ENCODE measurements around the gene ANAPC7.

ANAPC7 gene

GRCh38 chr12:110355073-110355472, 48.4 kb downstream of the ANAPC7 start:
- Histone ChIP-seq H2BK12ac (ENCODE audit: low read length) (no peak overlapping the region), H3K18ac (ENCODE audit: low read length) (no peak overlapping the region), H3K23ac (ENCODE audit: low read length) (no peak overlapping the region), H4K8ac (ENCODE audit: low read depth, low read length) (no peak overlapping the region), H2AK5ac (ENCODE audit: low read length) (no peak overlapping the region), H3K27ac (ENCODE audit: low read depth, low read length) (no peak overlapping the region), H3K36me3 (ENCODE audit: control insufficient read depth in 1 of 2, insufficient read depth in 2 of 2, low read length in 2 of 2) (peaks cover 5 to 9% of the 10 kb centered on the region in 2 experiments), H3K9me3 (ENCODE audit: insufficient read depth, low read depth, low read length) (no peaks in the 10 kb centered on the region), H3K4me1 (ENCODE audit: control insufficient read depth in 1 of 2, insufficient read depth in 2 of 2, low read length in 2 of 2) (no peaks in the 10 kb centered on the region), H3K4me2 (ENCODE audit: low read length) (no peak overlapping the region), H3K79me1 (ENCODE audit: low read length) (no peaks in the 10 kb centered on the region), H2BK120ac (ENCODE audit: insufficient read depth, low read length, poor library complexity) (no peak overlapping the region), H3K14ac (ENCODE audit: low read length) (no peak overlapping the region), H3K79me2 (ENCODE audit: control insufficient read depth, insufficient read depth, low read length, poor library complexity) (no peaks in the 10 kb centered on the region), H4K91ac (ENCODE audit: low read depth, low read length) (no peak overlapping the region), H3K27me3 (ENCODE audit: insufficient read depth, low read length) (no peaks in the 10 kb centered on the region), H3K4ac (ENCODE audit: low read depth, low read length) (no peak overlapping the region), H2BK5ac (ENCODE audit: low read depth, low read length, poor library complexity) (no peak overlapping the region), H4K12ac (ENCODE audit: low read depth, low read length) (no peak overlapping the region), H3K4me3 (ENCODE audit: low read depth, low read length) (no peak overlapping the region), H2AFZ (ENCODE audit: insufficient read depth, low read length, poor library complexity) (no peak overlapping the region), H3K9ac (ENCODE audit: low read length) (no peak overlapping the region)
- WGBS (ENCODE audit: extremely low coverage, insufficient coverage, insufficient read length) = no CpG with 5 or more reads among the region's 3 CpGs
- peak in 1 of 2 donors; percentile 30 for DNase-seq

- Histone ChIP-seq H3K18ac (ENCODE audit: low read length) (no peak overlapping the region), H2AFZ (ENCODE audit: insufficient read depth, low read length, poor library complexity) (no peak overlapping the region), H4K91ac (ENCODE audit: low read depth, low read length) (no peak overlapping the region), H2BK12ac (ENCODE audit: low read length) (no peak overlapping the region), H3K4me1 (ENCODE audit: control insufficient read depth in 1 of 2, insufficient read depth in 2 of 2, low read length in 2 of 2) (no peaks in the 10 kb centered on the region), H3K79me1 (ENCODE audit: low read length) (no peaks in the 10 kb centered on the region), H3K27me3 (ENCODE audit: insufficient read depth, low read length) (no peaks in the 10 kb centered on the region), H3K27ac (ENCODE audit: low read depth, low read length) (no peak overlapping the region), H3K4me2 (ENCODE audit: low read length) (no peak overlapping the region), H3K4ac (ENCODE audit: low read depth, low read length) (no peak overlapping the region), H3K4me3 (ENCODE audit: low read depth, low read length) (no peak overlapping the region), H3K23ac (ENCODE audit: low read length) (no peak overlapping the region), H2BK5ac (ENCODE audit: low read depth, low read length, poor library complexity) (no peak overlapping the region), H4K8ac (ENCODE audit: low read depth, low read length) (no peak overlapping the region), H4K12ac (ENCODE audit: low read depth, low read length) (no peak overlapping the region), H3K9ac (ENCODE audit: low read length) (no peak overlapping the region), H3K9me3 (ENCODE audit: insufficient read depth, low read depth, low read length) (no peaks in the 10 kb centered on the region), H2BK120ac (ENCODE audit: insufficient read depth, low read length, poor library complexity) (no peak overlapping the region), H2AK5ac (ENCODE audit: low read length) (no peak overlapping the region), H3K79me2 (ENCODE audit: control insufficient read depth, insufficient read depth, low read length, poor library complexity) (no peaks in the 10 kb centered on the region), H3K14ac (ENCODE audit: low read length) (no peak overlapping the region), H3K36me3 (ENCODE audit: control insufficient read depth in 1 of 2, insufficient read depth in 2 of 2, low read length in 2 of 2) (peaks cover 12 to 16% of the 10 kb centered on the region in 2 experiments)
- DNase-seq = no peak
- WGBS (ENCODE audit: extremely low coverage, insufficient coverage, insufficient read length) = no CpG with 5 or more reads among the region's 7 CpGs
These were observed 49.2 kb downstream of the ANAPC7 start for GRCh38 chr12:110354172-110354780.

- no peak overlapping the region for H2BK5ac ChIP-seq (ENCODE audit: low read depth, low read length, poor library complexity)
- no peak overlapping the region for H2BK120ac ChIP-seq (ENCODE audit: insufficient read depth, low read length, poor library complexity)
- DNase-seq = no peak
- H4K12ac ChIP-seq (ENCODE audit: low read depth, low read length) = no peak overlapping the region
- H3K4me3 ChIP-seq (ENCODE audit: low read depth, low read length) = no peak overlapping the region
- no peak overlapping the region for H3K27ac ChIP-seq (ENCODE audit: low read depth, low read length)
- H2BK12ac ChIP-seq (ENCODE audit: low read length) = no peak overlapping the region
- H3K9me3 ChIP-seq (ENCODE audit: insufficient read depth, low read depth, low read length) = no peaks in the 10 kb centered on the region
- H3K4me1 ChIP-seq (ENCODE audit: control insufficient read depth in 1 of 2, insufficient read depth in 2 of 2, low read length in 2 of 2) = no peaks in the 10 kb centered on the region
- H4K91ac ChIP-seq (ENCODE audit: low read depth, low read length) = no peak overlapping the region
- no peak overlapping the region for H3K18ac ChIP-seq (ENCODE audit: low read length)
- no peak overlapping the region for H3K4ac ChIP-seq (ENCODE audit: low read depth, low read length)
- no peaks in the 10 kb centered on the region for H3K79me1 ChIP-seq (ENCODE audit: low read length)
- H3K14ac ChIP-seq (ENCODE audit: low read length) = no peak overlapping the region
- H2AK5ac ChIP-seq (ENCODE audit: low read length) = no peak overlapping the region
- no peak overlapping the region for H3K9ac ChIP-seq (ENCODE audit: low read length)
- no peaks in the 10 kb centered on the region for H3K27me3 ChIP-seq (ENCODE audit: insufficient read depth, low read length)
- no peaks in the 10 kb centered on the region for H3K79me2 ChIP-seq (ENCODE audit: control insufficient read depth, insufficient read depth, low read length, poor library complexity)
- no peak overlapping the region for H3K4me2 ChIP-seq (ENCODE audit: low read length)
- no peak overlapping the region for H3K23ac ChIP-seq (ENCODE audit: low read length)
- no peak overlapping the region for H2AFZ ChIP-seq (ENCODE audit: insufficient read depth, low read length, poor library complexity)
- H3K36me3 ChIP-seq (ENCODE audit: control insufficient read depth in 1 of 2, insufficient read depth in 2 of 2, low read length in 2 of 2) = peaks cover 21 to 25% of the 10 kb centered on the region in 2 experiments
- WGBS (ENCODE audit: extremely low coverage, insufficient coverage, insufficient read length) = no CpG with 5 or more reads among the region's 13 CpGs
- H4K8ac ChIP-seq (ENCODE audit: low read depth, low read length) = no peak overlapping the region
These were observed 50.1 kb downstream of the ANAPC7 start for GRCh38 chr12:110353211-110353965.

- Histone ChIP-seq H4K12ac (ENCODE audit: low read depth, low read length) (no peak overlapping the region), H3K18ac (ENCODE audit: low read length) (no peak overlapping the region), H4K8ac (ENCODE audit: low read depth, low read length) (no peak overlapping the region), H3K27ac (ENCODE audit: low read depth, low read length) (no peak overlapping the region), H2BK12ac (ENCODE audit: low read length) (no peak overlapping the region), H3K79me1 (ENCODE audit: low read length) (no peaks in the 10 kb centered on the region), H3K4me3 (ENCODE audit: low read depth, low read length) (no peak overlapping the region), H2BK120ac (ENCODE audit: insufficient read depth, low read length, poor library complexity) (no peak overlapping the region), H2AK5ac (ENCODE audit: low read length) (no peak overlapping the region), H3K79me2 (ENCODE audit: control insufficient read depth, insufficient read depth, low read length, poor library complexity) (no peaks in the 10 kb centered on the region), H3K4me1 (ENCODE audit: control insufficient read depth in 1 of 2, insufficient read depth in 2 of 2, low read length in 2 of 2) (no peaks in the 10 kb centered on the region), H3K27me3 (ENCODE audit: insufficient read depth, low read length) (no peaks in the 10 kb centered on the region), H3K9ac (ENCODE audit: low read length) (no peak overlapping the region), H3K23ac (ENCODE audit: low read length) (no peak overlapping the region), H2AFZ (ENCODE audit: insufficient read depth, low read length, poor library complexity) (no peak overlapping the region), H3K36me3 (ENCODE audit: control insufficient read depth in 1 of 2, insufficient read depth in 2 of 2, low read length in 2 of 2) (peaks cover 29 to 34% of the 10 kb centered on the region in 2 experiments), H3K4me2 (ENCODE audit: low read length) (no peak overlapping the region), H3K14ac (ENCODE audit: low read length) (no peak overlapping the region), H3K4ac (ENCODE audit: low read depth, low read length) (no peak overlapping the region), H3K9me3 (ENCODE audit: insufficient read depth, low read depth, low read length) (no peaks in the 10 kb centered on the region), H2BK5ac (ENCODE audit: low read depth, low read length, poor library complexity) (no peak overlapping the region), H4K91ac (ENCODE audit: low read depth, low read length) (no peak overlapping the region)
- no CpG with 5 or more reads among the region's 3 CpGs for WGBS (ENCODE audit: extremely low coverage, insufficient coverage, insufficient read length)
- no peak for DNase-seq
These were observed 51.1 kb downstream of the ANAPC7 start for GRCh38 chr12:110352401-110352800.
